ENCODE results near the gene ANKRD33B. TPM values are rescaled to one million over a fixed set of nuclear protein-coding genes. Genes with fewer than 3 reads are reported as not detected.

ANKRD33B gene
- total RNA-seq, 2 donors from 2014 or later, result 10.9 to 18.9 TPM

DNA sequence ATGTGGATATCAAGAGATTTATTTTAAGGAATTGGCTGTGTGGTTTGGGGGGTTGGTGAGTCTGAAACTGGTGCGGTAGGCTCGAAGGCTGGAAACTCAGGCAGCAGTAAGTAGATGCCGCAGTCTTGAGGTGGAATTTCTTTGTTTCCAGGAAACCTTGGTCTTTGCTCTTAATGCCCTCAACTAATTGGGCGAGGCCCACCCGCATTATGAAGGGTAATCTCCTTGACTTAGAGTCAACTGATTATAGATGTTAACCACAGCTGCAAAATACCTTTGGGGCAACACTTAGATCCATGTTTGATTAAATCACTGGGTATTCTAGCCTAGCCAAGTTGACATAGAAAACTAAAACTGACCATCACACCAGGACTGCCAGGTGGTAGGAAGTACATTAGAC lies 83.8 kb downstream of the ANKRD33B start:
- Mint-ChIP-seq H3K27me3 (no peaks in the 10 kb centered on the region), H3K36me3 (no peaks in the 10 kb centered on the region), H3K4me3 (no peak overlapping the region), H3K27ac (no peak overlapping the region), H3K9me3 (no peaks in the 10 kb centered on the region), H3K4me1 (ENCODE audit: low read depth in 2 of 2) (peaks cover 19 to 20% of the 10 kb centered on the region in 2 donors)
- DNase-seq (ENCODE audit: low spot score) (no peak), ATAC-seq (no peak)

- Mint-ChIP-seq H3K27ac (no peak overlapping the region), H3K4me3 (no peak overlapping the region), H3K4me1 (ENCODE audit: low read depth in 2 of 2) (peaks cover 18 to 20% of the 10 kb centered on the region in 2 donors), H3K27me3 (no peaks in the 10 kb centered on the region), H3K9me3 (no peaks in the 10 kb centered on the region), H3K36me3 (no peaks in the 10 kb centered on the region)
- DNase-seq (ENCODE audit: low spot score), result no peak
- no peak for ATAC-seq
These were observed 85.2 kb downstream of the ANKRD33B start for GRCh38 chr5:10648806-10649665.

- Mint-ChIP-seq H3K9me3 (no peaks in the 10 kb centered on the region), H3K4me3 (no peak overlapping the region), H3K27ac (no peak overlapping the region), H3K4me1 (ENCODE audit: low read depth in 2 of 2) (peaks cover 11 to 12% of the 10 kb centered on the region in 2 donors), H3K27me3 (no peaks in the 10 kb centered on the region), H3K36me3 (no peaks in the 10 kb centered on the region)
- DNase-seq (ENCODE audit: low spot score), result no peak
- ATAC-seq, result no peak
These were observed 86.0 kb downstream of the ANKRD33B start for GRCh38 chr5:10649666-10650380.

- ATAC-seq, result no peak
- Mint-ChIP-seq H3K36me3 (no peaks in the 10 kb centered on the region), H3K27me3 (no peaks in the 10 kb centered on the region)
These were observed 88.3 kb downstream of the ANKRD33B start for GRCh38 chr5:10652151-10652550.

GRCh38 chr5:10652606-10653005 lies 88.7 kb downstream of the ANKRD33B start:
- H3K4me1 Mint-ChIP-seq (ENCODE audit: low read depth in 2 of 2), result no peaks in the 10 kb centered on the region
- no peak for ATAC-seq
- H3K27ac Mint-ChIP-seq, result no peak overlapping the region
- DNase-seq (ENCODE audit: low spot score), result no peak
- no peaks in the 10 kb centered on the region for H3K36me3 Mint-ChIP-seq
- H3K9me3 Mint-ChIP-seq, result no peaks in the 10 kb centered on the region
- H3K27me3 Mint-ChIP-seq, result no peaks in the 10 kb centered on the region
- no peak overlapping the region for H3K4me3 Mint-ChIP-seq

More at GRCh38 chr5:10652151-10652550, 88.3 kb downstream of the ANKRD33B start:
- Mint-ChIP-seq H3K9me3 (no peaks in the 10 kb centered on the region), H3K4me3 (no peak overlapping the region), H3K4me1 (ENCODE audit: low read depth in 2 of 2) (no peaks in the 10 kb centered on the region), H3K27ac (no peak overlapping the region)
- no peak for DNase-seq (ENCODE audit: low spot score)

- H3K27me3 Mint-ChIP-seq, result no peaks in the 10 kb centered on the region
- no peaks in the 10 kb centered on the region for H3K9me3 Mint-ChIP-seq
- H3K4me1 Mint-ChIP-seq (ENCODE audit: low read depth in 2 of 2), result no peaks in the 10 kb centered on the region
- no peak overlapping the region for H3K27ac Mint-ChIP-seq
- DNase-seq (ENCODE audit: low spot score) (no peak), ATAC-seq (no peak)
- H3K36me3 Mint-ChIP-seq, result no peaks in the 10 kb centered on the region
- H3K4me3 Mint-ChIP-seq, result no peak overlapping the region
These were observed 89.2 kb downstream of the ANKRD33B start for GRCh38 chr5:10653043-10653442.

GRCh38 chr5:10653751-10654400 lies 90.0 kb downstream of the ANKRD33B start:
- no peak overlapping the region for H3K4me3 Mint-ChIP-seq
- no peaks in the 10 kb centered on the region for H3K4me1 Mint-ChIP-seq (ENCODE audit: low read depth in 2 of 2)

GRCh38 chr5:10654566-10654965 lies 90.7 kb downstream of the ANKRD33B start:
- no peaks in the 10 kb centered on the region for H3K4me1 Mint-ChIP-seq (ENCODE audit: low read depth in 2 of 2)
- no peaks in the 10 kb centered on the region for H3K9me3 Mint-ChIP-seq
- H3K27ac Mint-ChIP-seq, result no peak overlapping the region
- DNase-seq (ENCODE audit: low spot score) (no peak), ATAC-seq (no peak)
- H3K4me3 Mint-ChIP-seq, result no peak overlapping the region
- H3K27me3 Mint-ChIP-seq, result no peaks in the 10 kb centered on the region
- H3K36me3 Mint-ChIP-seq, result no peaks in the 10 kb centered on the region

More at GRCh38 chr5:10653751-10654400, 90.0 kb downstream of the ANKRD33B start:
- no peak overlapping the region for H3K27ac Mint-ChIP-seq
- H3K36me3 Mint-ChIP-seq, result no peaks in the 10 kb centered on the region
- no peaks in the 10 kb centered on the region for H3K27me3 Mint-ChIP-seq
- ATAC-seq (no peak), DNase-seq (ENCODE audit: low spot score) (no peak)
- H3K9me3 Mint-ChIP-seq, result no peaks in the 10 kb centered on the region

GRCh38 chr5:10655161-10655971 lies 91.5 kb downstream of the ANKRD33B start:
- no peaks in the 10 kb centered on the region for H3K27me3 Mint-ChIP-seq
- no peaks in the 10 kb centered on the region for H3K9me3 Mint-ChIP-seq
- no peak overlapping the region for H3K27ac Mint-ChIP-seq
- H3K36me3 Mint-ChIP-seq, result no peaks in the 10 kb centered on the region
- ATAC-seq (no peak), DNase-seq (ENCODE audit: low spot score) (no peak)
- no peak overlapping the region for H3K4me3 Mint-ChIP-seq
- H3K4me1 Mint-ChIP-seq (ENCODE audit: low read depth in 2 of 2), result no peaks in the 10 kb centered on the region

DNA sequence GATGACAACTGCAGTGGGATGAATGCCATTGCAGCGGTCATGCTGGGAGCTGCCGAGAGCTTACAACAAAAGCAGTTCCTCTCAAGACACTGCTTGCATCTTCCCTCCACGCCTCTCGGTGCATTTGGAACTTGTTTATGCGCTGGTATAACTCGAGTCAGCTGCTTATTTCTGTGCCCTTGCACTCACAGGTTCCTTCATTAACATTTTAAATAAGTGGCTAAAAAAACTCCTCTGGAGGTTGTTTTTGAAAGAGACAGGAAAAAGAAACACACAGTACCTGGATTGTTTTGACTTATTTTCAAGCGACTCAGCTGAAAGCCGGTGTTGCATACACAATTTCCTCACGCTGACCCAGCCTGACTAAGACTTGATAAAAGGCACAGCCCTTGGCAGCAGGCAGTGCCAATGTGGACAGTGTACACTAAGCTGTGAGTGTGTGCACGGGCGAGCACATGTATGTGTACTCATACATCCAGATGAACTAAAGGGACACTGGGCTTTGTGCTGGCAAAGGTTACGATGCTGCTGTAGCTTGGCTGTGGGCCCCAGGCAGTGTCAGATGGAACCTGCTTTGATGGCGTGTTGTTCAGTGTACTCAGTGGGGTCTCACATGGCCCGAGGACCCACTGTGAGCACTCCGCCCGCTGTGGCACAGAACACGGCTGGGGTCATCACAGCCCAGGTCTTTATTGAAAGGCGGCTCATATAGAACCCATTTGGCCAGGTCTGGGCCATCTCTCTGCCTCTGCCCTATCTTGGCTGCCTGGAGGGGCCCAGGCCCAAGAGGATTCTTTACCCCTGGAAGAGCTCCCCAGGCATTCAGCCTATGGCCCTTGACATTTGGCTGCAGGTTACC lies 92.3 kb downstream of the ANKRD33B start:
- ATAC-seq, result no peak
- H3K4me3 Mint-ChIP-seq, result no peak overlapping the region
- no peak overlapping the region for H3K27ac Mint-ChIP-seq
- no peaks in the 10 kb centered on the region for H3K4me1 Mint-ChIP-seq (ENCODE audit: low read depth in 2 of 2)
- H3K27me3 Mint-ChIP-seq, result no peaks in the 10 kb centered on the region
- no peaks in the 10 kb centered on the region for H3K9me3 Mint-ChIP-seq
- no peaks in the 10 kb centered on the region for H3K36me3 Mint-ChIP-seq
- no peak for DNase-seq (ENCODE audit: low spot score)

DNA sequence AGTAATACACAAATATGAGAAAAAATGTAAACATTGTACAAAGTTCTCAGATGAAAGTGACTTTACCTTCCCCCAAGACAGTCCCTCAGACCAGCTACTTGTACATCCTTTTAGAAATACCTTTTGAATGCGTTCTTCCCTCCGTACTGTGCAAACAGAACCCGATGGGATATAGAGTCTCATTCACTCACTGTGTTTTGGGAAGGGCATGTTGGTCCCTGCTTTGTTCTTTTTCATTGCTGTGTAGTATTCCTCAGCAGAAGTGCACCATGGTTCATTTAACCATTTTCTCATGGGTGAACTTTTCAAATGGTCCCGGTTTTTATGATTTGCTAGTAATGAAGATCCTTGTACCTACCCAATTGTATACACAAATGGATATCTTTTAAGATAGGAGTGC lies 94.4 kb downstream of the ANKRD33B start:
- H3K36me3 Mint-ChIP-seq, result no peaks in the 10 kb centered on the region
- no peaks in the 10 kb centered on the region for H3K9me3 Mint-ChIP-seq
- H3K4me1 Mint-ChIP-seq (ENCODE audit: low read depth in 2 of 2), result no peaks in the 10 kb centered on the region
- no peaks in the 10 kb centered on the region for H3K27me3 Mint-ChIP-seq
- H3K27ac Mint-ChIP-seq, result no peak overlapping the region
- no peak overlapping the region for H3K4me3 Mint-ChIP-seq
- ATAC-seq (no peak), DNase-seq (ENCODE audit: low spot score) (no peak)

GRCh38 chr5:10660135-10660534 lies 96.3 kb downstream of the ANKRD33B start:
- H3K27ac Mint-ChIP-seq, result no peak overlapping the region
- no peaks in the 10 kb centered on the region for H3K9me3 Mint-ChIP-seq
- ATAC-seq (no peak), DNase-seq (ENCODE audit: low spot score) (no peak)
- H3K36me3 Mint-ChIP-seq, result no peaks in the 10 kb centered on the region
- H3K4me1 Mint-ChIP-seq (ENCODE audit: low read depth in 2 of 2), result no peaks in the 10 kb centered on the region
- no peak overlapping the region for H3K4me3 Mint-ChIP-seq
- H3K27me3 Mint-ChIP-seq, result no peaks in the 10 kb centered on the region

Measured in natural killer cell treated with Interleukin-12 subunit alpha and Interleukin-12 subunit beta and Interleukin-15 and Interleukin-18, amount 100 ng/mL, for 72 hours (primary cell).